PFSK-1 (cell line): ENCODE data around the gene MGA.

Source experiments
- FOXP2 ChIP-seq: optimal IDR thresholded peaks from 2 replicates; pipeline ENCODE3; 2011; ENCODE audit warnings: borderline replicate concordance, control low read depth, inconsistent platforms; ENCODE audit not compliant: insufficient read depth; ENCODE audit errors: extremely low read length, extremely low read depth
- POLR2AphosphoS5 ChIP-seq: IDR thresholded peaks from 2 replicates; pipeline ENCODE4 v1.6.1; 2012; ENCODE audit warnings: low read depth, mild to moderate bottlenecking, control low read depth, low read length, moderate library complexity
- SIN3A ChIP-seq: IDR thresholded peaks from 2 replicates; pipeline ENCODE4 v1.6.1; 2012; ENCODE audit warnings: mild to moderate bottlenecking, low read length, moderate library complexity, borderline replicate concordance; ENCODE audit not compliant: insufficient read depth
- TAF1 ChIP-seq: IDR thresholded peaks from 2 replicates; pipeline ENCODE4 v1.6.1; 2012; ENCODE audit warnings: low read length, control low read depth, borderline replicate concordance; ENCODE audit not compliant: insufficient read depth
- TF ChIP-seq, protein P1 (sequence below), 2 experiments: IDR thresholded peaks; 2 replicates each; pipeline versions ENCODE4 v1.6.1 to v1.8.0; 2011 to 2012; ENCODE audit warnings: low read depth in 2 of 2, low read length in 2 of 2, control low read depth in 1 of 2, inconsistent platforms in 1 of 2, mild to moderate bottlenecking in 1 of 2, moderate library complexity in 1 of 2; ENCODE audit not compliant: insufficient read depth in 1 of 2

- TF ChIP-seq POLR2AphosphoS5 (no peak), TAF1 (no peak), SIN3A (no peak), FOXP2 (no peak)
- TF ChIP-seq, protein P1, sequence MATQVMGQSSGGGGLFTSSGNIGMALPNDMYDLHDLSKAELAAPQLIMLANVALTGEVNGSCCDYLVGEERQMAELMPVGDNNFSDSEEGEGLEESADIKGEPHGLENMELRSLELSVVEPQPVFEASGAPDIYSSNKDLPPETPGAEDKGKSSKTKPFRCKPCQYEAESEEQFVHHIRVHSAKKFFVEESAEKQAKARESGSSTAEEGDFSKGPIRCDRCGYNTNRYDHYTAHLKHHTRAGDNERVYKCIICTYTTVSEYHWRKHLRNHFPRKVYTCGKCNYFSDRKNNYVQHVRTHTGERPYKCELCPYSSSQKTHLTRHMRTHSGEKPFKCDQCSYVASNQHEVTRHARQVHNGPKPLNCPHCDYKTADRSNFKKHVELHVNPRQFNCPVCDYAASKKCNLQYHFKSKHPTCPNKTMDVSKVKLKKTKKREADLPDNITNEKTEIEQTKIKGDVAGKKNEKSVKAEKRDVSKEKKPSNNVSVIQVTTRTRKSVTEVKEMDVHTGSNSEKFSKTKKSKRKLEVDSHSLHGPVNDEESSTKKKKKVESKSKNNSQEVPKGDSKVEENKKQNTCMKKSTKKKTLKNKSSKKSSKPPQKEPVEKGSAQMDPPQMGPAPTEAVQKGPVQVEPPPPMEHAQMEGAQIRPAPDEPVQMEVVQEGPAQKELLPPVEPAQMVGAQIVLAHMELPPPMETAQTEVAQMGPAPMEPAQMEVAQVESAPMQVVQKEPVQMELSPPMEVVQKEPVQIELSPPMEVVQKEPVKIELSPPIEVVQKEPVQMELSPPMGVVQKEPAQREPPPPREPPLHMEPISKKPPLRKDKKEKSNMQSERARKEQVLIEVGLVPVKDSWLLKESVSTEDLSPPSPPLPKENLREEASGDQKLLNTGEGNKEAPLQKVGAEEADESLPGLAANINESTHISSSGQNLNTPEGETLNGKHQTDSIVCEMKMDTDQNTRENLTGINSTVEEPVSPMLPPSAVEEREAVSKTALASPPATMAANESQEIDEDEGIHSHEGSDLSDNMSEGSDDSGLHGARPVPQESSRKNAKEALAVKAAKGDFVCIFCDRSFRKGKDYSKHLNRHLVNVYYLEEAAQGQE (IDR thresholded peaks at IDR 0.05; ENCODE audit: insufficient read depth in 1 of 2, low read depth in 2 of 2, low read length in 2 of 2) = no peak
Observed at GRCh38 chr15:41778521-41778920, 118.3 kb downstream of the MGA start.
